ENCODE measurements around the gene PRRX2. TPM values are rescaled to one million over a fixed set of nuclear protein-coding genes. Genes with fewer than 3 reads are reported as not detected.
"Not testable (repeated sequence)": the region's sequence is repeated elsewhere in the genome, so short reads cannot be mapped to it uniquely, and the experiment has no call there.

The PRRX2 gene
- total RNA-seq, 1 experiment from 2014 or later, result not detected

DNA sequence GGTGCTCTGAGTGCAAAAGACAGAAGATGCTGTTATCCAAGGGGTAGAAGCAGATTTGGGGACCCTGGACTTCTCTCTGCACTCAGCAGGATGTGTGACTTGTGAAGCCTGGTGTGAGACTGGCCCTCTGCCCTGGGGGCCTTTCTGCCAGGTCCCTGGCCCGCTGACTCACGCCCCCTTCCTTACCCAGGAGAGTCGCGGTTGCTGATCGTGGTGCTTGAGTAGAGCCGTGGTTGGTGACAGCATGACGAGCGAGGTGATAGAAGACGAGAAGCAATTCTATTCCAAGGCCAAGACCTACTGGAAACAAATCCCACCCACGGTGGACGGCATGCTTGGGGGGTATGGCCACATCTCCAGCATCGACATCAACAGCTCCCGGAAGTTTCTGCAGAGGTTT, 33.0 kb upstream of the PRRX2 start:
- Histone ChIP-seq H3K79me2 (ENCODE audit: low read length) (peaks cover 72% of the 10 kb centered on the region), H3K27ac (ENCODE audit: low read length) (no peak overlapping the region), H3K9me2 (replicated peaks; ENCODE audit: insufficient read depth, low read length) (no peaks in the 10 kb centered on the region), H3K4me3 (ENCODE audit: low read length) (no peak overlapping the region), H3K4me1 (ENCODE audit: low read length) (peaks cover 16% of the 10 kb centered on the region), H3K4me2 (ENCODE audit: low read depth, low read length, poor library complexity, severe bottlenecking) (no peak overlapping the region), H3K27me3 (ENCODE audit: low read length) (no peaks in the 10 kb centered on the region), H2AFZ (ENCODE audit: low read length) (no peak overlapping the region), H3K9ac (ENCODE audit: low read length) (no peak overlapping the region), H3K9me3 (ENCODE audit: low read length) (no peaks in the 10 kb centered on the region), H4K20me1 (ENCODE audit: insufficient read depth, low read depth, low read length) (peaks cover 67% of the 10 kb centered on the region), H3K36me3 (ENCODE audit: insufficient read depth, low read length) (peaks cover 22% of the 10 kb centered on the region; the same call in 1 of the 2 replicates)
- no peak for DNase-seq

DNA sequence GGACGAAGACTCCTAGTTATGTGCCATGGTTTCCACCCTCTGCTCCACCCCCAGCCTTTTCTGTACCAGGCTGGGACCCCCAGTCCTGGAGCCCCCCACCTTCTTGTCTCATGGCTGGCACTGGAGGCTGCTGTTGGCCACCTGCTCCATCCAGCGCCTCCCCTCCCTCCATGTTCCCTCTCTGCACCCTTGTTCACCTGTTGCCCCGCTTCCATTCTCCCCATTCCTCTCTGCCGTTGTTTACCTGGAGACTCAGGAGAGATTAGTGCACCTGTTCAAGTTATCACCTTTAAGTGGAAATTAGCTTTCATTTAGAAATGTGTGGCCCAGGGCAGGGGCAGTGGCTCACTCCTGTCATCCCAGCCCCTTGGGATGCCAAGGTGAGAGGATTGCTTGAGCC, 32.2 kb upstream of the PRRX2 start:
- H3K9ac ChIP-seq (ENCODE audit: low read length), result no peak overlapping the region

DNA sequence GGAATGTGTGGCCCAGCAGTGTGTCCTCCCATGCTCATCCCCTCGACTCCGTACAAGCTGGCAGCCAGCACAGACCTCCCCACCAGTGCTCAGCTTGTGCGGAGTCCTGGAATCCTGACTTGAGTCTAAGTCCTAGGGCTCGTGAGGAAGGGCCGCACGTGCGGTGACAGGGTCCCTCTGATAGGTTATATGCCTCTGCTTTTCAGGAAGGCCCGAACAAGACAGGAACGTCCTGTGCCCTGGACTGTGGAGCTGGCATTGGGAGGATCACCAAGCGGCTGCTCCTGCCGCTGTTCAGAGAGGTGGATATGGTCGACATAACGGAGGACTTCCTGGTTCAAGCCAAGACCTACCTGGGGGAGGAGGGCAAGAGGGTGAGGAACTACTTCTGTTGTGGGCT, 31.6 kb upstream of the PRRX2 start:
- Histone ChIP-seq H3K27ac (ENCODE audit: low read length) (no peak overlapping the region), H3K27me3 (ENCODE audit: low read length) (no peaks in the 10 kb centered on the region), H2AFZ (ENCODE audit: low read length) (no peak overlapping the region), H4K20me1 (ENCODE audit: insufficient read depth, low read depth, low read length) (peaks cover 54% of the 10 kb centered on the region), H3K9me3 (ENCODE audit: low read length) (no peaks in the 10 kb centered on the region), H3K9ac (ENCODE audit: low read length) (no peak overlapping the region), H3K79me2 (ENCODE audit: low read length) (peaks cover 58% of the 10 kb centered on the region), H3K4me3 (ENCODE audit: low read length) (no peak overlapping the region), H3K9me2 (replicated peaks; ENCODE audit: insufficient read depth, low read length) (no peaks in the 10 kb centered on the region), H3K4me2 (ENCODE audit: low read depth, low read length, poor library complexity, severe bottlenecking) (no peak overlapping the region), H3K4me1 (ENCODE audit: low read length) (peaks cover 2% of the 10 kb centered on the region; the same call in 1 of the 2 replicates), H3K36me3 (ENCODE audit: insufficient read depth, low read length) (peaks cover 18% of the 10 kb centered on the region)
- no peak for DNase-seq

More for the DNA sequence above, 32.2 kb upstream of the PRRX2 start:
- Histone ChIP-seq H3K27me3 (ENCODE audit: low read length) (no peaks in the 10 kb centered on the region), H3K9me2 (replicated peaks; ENCODE audit: insufficient read depth, low read length) (no peaks in the 10 kb centered on the region), H3K36me3 (ENCODE audit: insufficient read depth, low read length) (peaks cover 24% of the 10 kb centered on the region), H3K4me3 (ENCODE audit: low read length) (no peak overlapping the region), H3K79me2 (ENCODE audit: low read length) (peaks cover 64% of the 10 kb centered on the region), H3K4me1 (ENCODE audit: low read length) (peaks cover 8% of the 10 kb centered on the region), H3K27ac (ENCODE audit: low read length) (no peak overlapping the region), H3K4me2 (ENCODE audit: low read depth, low read length, poor library complexity, severe bottlenecking) (no peak overlapping the region), H4K20me1 (ENCODE audit: insufficient read depth, low read depth, low read length) (peaks cover 60% of the 10 kb centered on the region), H3K9me3 (ENCODE audit: low read length) (no peaks in the 10 kb centered on the region), H2AFZ (ENCODE audit: low read length) (no peak overlapping the region)
- no peak for DNase-seq

DNA sequence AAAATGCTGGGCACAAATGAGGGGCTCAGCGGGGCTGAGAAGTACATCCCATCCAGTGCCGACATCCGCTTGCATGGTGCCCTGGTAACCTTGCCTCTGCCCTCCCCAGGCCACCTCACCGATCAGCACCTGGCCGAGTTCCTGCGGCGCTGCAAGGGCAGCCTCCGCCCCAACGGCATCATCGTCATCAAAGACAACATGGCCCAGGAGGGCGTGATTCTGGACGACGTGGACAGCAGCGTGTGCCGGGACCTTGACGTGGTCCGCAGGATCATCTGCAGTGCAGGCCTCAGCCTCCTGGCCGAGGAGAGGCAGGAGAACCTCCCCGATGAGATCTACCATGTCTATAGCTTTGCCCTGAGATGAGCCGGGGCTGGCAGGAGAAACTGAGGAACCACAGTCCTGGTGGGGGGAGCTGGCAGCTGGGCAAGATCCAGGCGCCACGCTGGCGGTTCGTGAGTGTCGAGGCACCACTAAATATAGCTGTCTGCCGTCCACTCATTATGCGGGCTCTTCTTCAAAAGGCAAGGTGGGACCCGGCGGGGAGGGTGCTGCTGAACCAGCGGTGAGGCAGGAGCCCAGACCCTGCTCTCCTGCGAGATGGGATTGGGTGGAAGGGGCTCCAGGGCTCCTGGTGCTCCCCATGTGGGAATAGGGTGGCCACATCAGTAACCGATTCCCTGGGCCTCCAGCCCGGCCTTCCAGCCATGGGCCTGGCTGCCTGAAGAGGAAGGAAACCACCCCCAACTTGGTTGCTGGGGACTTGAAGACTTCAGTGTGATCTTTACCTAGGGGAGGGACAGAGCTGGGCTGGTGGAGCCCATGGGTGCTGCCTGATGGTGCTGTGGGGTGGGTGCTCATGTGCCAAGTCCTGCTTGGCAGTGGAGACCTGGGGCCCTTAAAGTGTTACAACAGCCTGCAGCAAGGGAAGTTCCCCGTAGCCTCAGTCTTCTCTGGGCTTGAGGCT, 30.1 kb upstream of the PRRX2 start:
- peaks cover 8% of the 10 kb centered on the region for H3K36me3 ChIP-seq (ENCODE audit: insufficient read depth, low read length)
- H4K20me1 ChIP-seq (ENCODE audit: insufficient read depth, low read depth, low read length), result peaks cover 55% of the 10 kb centered on the region
- no peak overlapping the region for H2AFZ ChIP-seq (ENCODE audit: low read length)
- no peak overlapping the region for H3K9ac ChIP-seq (ENCODE audit: low read length)
- no peak for DNase-seq
- H3K9me3 ChIP-seq (ENCODE audit: low read length), result no peaks in the 10 kb centered on the region
- H3K27me3 ChIP-seq (ENCODE audit: low read length), result no peaks in the 10 kb centered on the region
- no peak overlapping the region for H3K4me2 ChIP-seq (ENCODE audit: low read depth, low read length, poor library complexity, severe bottlenecking)
- H3K4me1 ChIP-seq (ENCODE audit: low read length), result peaks cover 15% of the 10 kb centered on the region
- H3K27ac ChIP-seq (ENCODE audit: low read length), result no peak overlapping the region
- peaks cover 55% of the 10 kb centered on the region for H3K79me2 ChIP-seq (ENCODE audit: low read length)
- H3K9me2 ChIP-seq (replicated peaks; ENCODE audit: insufficient read depth, low read length), result no peaks in the 10 kb centered on the region
- H3K4me3 ChIP-seq (ENCODE audit: low read length), result no peak overlapping the region

DNA sequence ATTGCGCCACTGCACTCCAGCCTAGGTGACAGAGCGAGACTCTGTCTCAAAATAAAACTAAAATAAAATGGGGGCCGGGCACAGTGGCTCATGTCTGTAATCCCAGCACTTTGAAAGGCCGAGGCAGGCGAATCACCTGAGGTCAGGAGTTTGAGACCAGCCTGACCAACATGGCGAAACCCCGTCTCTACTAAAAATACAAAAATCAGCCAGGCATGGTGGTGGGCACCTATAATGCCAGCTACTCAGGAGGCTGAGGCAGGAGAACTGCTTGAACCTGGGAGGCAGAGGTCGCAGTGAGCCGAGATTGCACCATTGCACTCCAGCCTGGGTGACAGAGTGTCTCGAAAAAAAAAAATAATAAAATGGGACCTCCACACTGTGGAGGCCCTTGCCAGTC, 29.1 kb upstream of the PRRX2 start:
- not testable (repeated sequence) for H3K27ac ChIP-seq (ENCODE audit: low read length); H2AFZ ChIP-seq (ENCODE audit: low read length); H3K9ac ChIP-seq (ENCODE audit: low read length); H3K4me2 ChIP-seq (ENCODE audit: low read depth, low read length, poor library complexity, severe bottlenecking); H3K9me3 ChIP-seq (ENCODE audit: low read length); H3K4me3 ChIP-seq (ENCODE audit: low read length); H3K9me2 ChIP-seq (replicated peaks; ENCODE audit: insufficient read depth, low read length); H3K27me3 ChIP-seq (ENCODE audit: low read length); DNase-seq; H3K36me3 ChIP-seq (ENCODE audit: insufficient read depth, low read length)
- Histone ChIP-seq H3K79me2 (ENCODE audit: low read length) (peaks cover 55% of the 10 kb centered on the region), H4K20me1 (ENCODE audit: insufficient read depth, low read depth, low read length) (peaks cover 55% of the 10 kb centered on the region), H3K4me1 (ENCODE audit: low read length) (peaks cover 23% of the 10 kb centered on the region)

DNA sequence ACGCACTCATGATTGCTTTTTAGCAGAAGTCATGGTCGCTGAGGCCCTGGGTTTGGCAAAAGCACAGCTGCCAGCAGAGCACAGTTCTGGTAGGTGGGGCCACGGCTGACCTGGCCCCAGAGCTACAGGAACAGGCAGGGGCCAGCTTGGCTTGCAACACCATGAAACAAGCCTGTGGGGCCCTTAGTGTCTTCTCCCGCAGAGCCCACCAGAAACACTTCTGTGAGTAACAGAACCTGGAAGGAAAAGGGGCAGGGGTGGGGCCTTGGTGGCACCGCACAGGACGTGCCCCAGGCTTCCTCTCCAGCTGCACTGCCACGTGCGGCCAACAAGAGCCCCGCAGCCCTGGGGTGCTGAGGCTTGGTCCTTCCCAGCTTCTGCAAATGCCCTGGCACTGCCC, 28.3 kb upstream of the PRRX2 start:
- no peaks in the 10 kb centered on the region for H3K9me2 ChIP-seq (replicated peaks; ENCODE audit: insufficient read depth, low read length)
- peaks cover 23% of the 10 kb centered on the region for H3K4me1 ChIP-seq (ENCODE audit: low read length)
- H3K9ac ChIP-seq (ENCODE audit: low read length), result no peak overlapping the region
- no peak overlapping the region for H3K4me3 ChIP-seq (ENCODE audit: low read length)
- no peaks in the 10 kb centered on the region for H3K27me3 ChIP-seq (ENCODE audit: low read length)
- H3K36me3 ChIP-seq (ENCODE audit: insufficient read depth, low read length), result peaks cover 5% of the 10 kb centered on the region
- H3K9me3 ChIP-seq (ENCODE audit: low read length), result no peaks in the 10 kb centered on the region
- H3K4me2 ChIP-seq (ENCODE audit: low read depth, low read length, poor library complexity, severe bottlenecking), result no peak overlapping the region
- no peak overlapping the region for H3K27ac ChIP-seq (ENCODE audit: low read length)
- H3K79me2 ChIP-seq (ENCODE audit: low read length), result peaks cover 53% of the 10 kb centered on the region
- peaks cover 51% of the 10 kb centered on the region for H4K20me1 ChIP-seq (ENCODE audit: insufficient read depth, low read depth, low read length)
- H2AFZ ChIP-seq (ENCODE audit: low read length), result no peak overlapping the region
- no peak for DNase-seq

DNA sequence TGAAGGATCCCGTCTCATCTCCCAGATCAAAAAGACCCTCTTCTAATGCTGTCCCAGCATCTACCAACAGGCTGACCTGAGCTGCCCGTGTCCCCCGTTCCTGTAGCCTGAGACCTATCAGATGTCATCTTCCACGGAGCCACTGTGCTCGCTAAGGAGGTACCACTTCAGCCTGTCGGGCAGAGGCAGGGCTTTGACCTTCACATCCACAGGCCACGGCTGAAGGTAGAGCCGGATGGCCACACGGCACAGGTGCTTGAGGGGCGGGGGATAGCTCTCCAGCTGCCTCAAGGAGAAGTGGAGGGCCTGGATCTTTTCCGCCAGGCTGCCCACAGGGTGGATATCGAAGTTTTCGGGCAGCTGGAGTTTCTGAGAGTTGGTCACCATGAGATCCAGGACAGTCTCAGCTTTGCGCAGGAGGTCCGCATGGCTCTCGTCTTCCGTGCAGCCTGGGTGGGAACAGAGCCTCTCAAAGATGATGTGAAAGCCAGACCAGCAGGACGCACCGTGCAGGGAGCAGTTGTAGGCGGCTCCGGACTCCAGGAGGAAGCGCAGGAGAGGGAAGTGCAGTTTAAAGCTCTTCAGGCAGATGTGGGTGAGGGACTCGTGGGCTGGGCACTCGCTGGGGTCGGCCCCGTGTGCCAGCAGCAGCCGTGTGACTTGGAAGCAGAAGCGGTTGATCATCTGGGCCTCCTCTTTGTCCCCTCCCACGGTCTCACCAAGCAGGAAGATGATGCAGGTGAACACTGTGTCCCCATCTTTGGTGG, 27.6 kb upstream of the PRRX2 start:
- Histone ChIP-seq H3K27me3 (ENCODE audit: low read length) (no peaks in the 10 kb centered on the region), H3K9me2 (replicated peaks; ENCODE audit: insufficient read depth, low read length) (no peaks in the 10 kb centered on the region), H3K9ac (ENCODE audit: low read length) (no peak overlapping the region), H3K4me2 (ENCODE audit: low read depth, low read length, poor library complexity, severe bottlenecking) (no peak overlapping the region), H3K4me1 (ENCODE audit: low read length) (peaks cover 26% of the 10 kb centered on the region), H3K79me2 (ENCODE audit: low read length) (peaks cover 45% of the 10 kb centered on the region), H4K20me1 (ENCODE audit: insufficient read depth, low read depth, low read length) (peaks cover 44% of the 10 kb centered on the region), H3K27ac (ENCODE audit: low read length) (no peak overlapping the region), H3K36me3 (ENCODE audit: insufficient read depth, low read length) (peaks cover 5% of the 10 kb centered on the region), H3K4me3 (ENCODE audit: low read length) (no peak overlapping the region), H2AFZ (ENCODE audit: low read length) (no peak overlapping the region), H3K9me3 (ENCODE audit: low read length) (no peaks in the 10 kb centered on the region)
- DNase-seq, result no peak

DNA sequence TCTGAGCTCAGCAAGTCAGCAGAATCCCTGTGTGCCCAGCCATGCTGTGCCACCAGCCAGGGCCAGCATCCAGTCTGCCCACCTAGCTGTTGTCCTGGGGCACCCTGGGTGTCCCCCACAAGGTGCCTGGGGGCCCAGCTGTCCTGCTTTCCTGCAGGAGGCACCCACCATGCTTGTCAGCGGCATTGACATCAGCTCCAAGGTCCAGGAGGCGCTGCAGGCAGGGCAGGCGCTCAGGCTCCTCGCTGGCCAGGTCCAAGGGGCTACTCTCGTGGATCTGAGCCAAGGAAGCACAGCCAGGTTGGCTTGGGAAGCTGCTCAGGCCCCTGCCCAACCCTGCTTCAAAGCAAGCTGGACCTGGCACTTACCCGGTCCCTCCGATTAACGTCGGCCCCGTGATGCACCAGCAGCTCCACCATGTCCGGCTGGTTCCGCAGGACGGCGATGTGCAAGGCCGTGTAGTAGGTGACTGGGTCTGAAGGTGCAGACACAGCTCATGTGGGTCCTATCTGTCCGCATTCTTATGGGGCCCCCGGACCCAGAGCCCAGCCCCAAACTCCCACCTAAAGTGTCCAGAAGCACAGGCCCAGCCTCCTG, 26.3 kb upstream of the PRRX2 start:
- no peak overlapping the region for H2AFZ ChIP-seq (ENCODE audit: low read length)
- H4K20me1 ChIP-seq (ENCODE audit: insufficient read depth, low read depth, low read length), result peaks cover 34% of the 10 kb centered on the region
- H3K9ac ChIP-seq (ENCODE audit: low read length), result no peak overlapping the region
- H3K9me3 ChIP-seq (ENCODE audit: low read length), result no peaks in the 10 kb centered on the region
- peaks cover 5% of the 10 kb centered on the region for H3K36me3 ChIP-seq (ENCODE audit: insufficient read depth, low read length)
- no peak overlapping the region for H3K27ac ChIP-seq (ENCODE audit: low read length)
- no peaks in the 10 kb centered on the region for H3K9me2 ChIP-seq (replicated peaks; ENCODE audit: insufficient read depth, low read length)
- H3K4me3 ChIP-seq (ENCODE audit: low read length), result no peak overlapping the region
- no peak overlapping the region for H3K4me2 ChIP-seq (ENCODE audit: low read depth, low read length, poor library complexity, severe bottlenecking)
- H3K79me2 ChIP-seq (ENCODE audit: low read length), result peaks cover 33% of the 10 kb centered on the region
- peaks cover 26% of the 10 kb centered on the region for H3K4me1 ChIP-seq (ENCODE audit: low read length)
- no peaks in the 10 kb centered on the region for H3K27me3 ChIP-seq (ENCODE audit: low read length)
- no peak for DNase-seq

Data from Karpas-422 (cell line).